Measurements from ENCODE around the gene PARN. TPM values are rescaled to one million over a fixed set of nuclear protein-coding genes. Genes with fewer than 3 reads are reported as not detected.
A peak's percentile ranks its signal among the peaks of the same experiment; 100 is the strongest.

PARN gene
- total RNA-seq, 1 donor from 2014 or later, result 16.8 TPM

DNA sequence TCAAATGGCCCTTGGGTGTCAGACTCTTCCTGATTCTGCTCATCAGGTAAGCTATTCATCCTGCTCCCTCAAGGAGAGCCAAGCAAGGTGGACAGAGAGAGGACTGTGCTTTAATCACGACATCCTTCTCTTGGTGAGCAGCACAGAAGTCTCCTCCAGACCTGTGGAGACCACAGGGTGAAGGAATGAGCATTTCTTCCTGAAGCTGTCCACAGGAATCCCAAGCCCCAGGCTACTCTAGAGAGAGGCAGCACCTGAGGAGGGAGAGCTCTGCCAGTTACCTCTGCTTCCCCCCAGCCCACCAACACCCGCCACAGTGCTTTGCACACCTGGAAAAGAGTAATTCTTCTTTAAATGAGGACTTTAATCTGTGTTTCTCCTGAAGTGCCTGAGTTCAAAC, 100.0 kb downstream of the PARN start:
- Histone ChIP-seq H3K9me3 (replicated peaks) (no peaks in the 10 kb centered on the region), H3K36me3 (no peaks in the 10 kb centered on the region), H3K27ac (replicated peaks) (no peak overlapping the region), H3K27me3 (ENCODE audit: low read depth) (no peaks in the 10 kb centered on the region), H3K4me1 (peaks cover 26% of the 10 kb centered on the region), H3K4me3 (no peak overlapping the region)
- no peak for DNase-seq
- intact Hi-C loops (cut with micrococcal nuclease), result loop anchor here (10.0 kb wide), 2 partner anchors 275 to 605 kb away; partner anchors contain the start of gene ERCC4
- TF ChIP-seq, protein P1, sequence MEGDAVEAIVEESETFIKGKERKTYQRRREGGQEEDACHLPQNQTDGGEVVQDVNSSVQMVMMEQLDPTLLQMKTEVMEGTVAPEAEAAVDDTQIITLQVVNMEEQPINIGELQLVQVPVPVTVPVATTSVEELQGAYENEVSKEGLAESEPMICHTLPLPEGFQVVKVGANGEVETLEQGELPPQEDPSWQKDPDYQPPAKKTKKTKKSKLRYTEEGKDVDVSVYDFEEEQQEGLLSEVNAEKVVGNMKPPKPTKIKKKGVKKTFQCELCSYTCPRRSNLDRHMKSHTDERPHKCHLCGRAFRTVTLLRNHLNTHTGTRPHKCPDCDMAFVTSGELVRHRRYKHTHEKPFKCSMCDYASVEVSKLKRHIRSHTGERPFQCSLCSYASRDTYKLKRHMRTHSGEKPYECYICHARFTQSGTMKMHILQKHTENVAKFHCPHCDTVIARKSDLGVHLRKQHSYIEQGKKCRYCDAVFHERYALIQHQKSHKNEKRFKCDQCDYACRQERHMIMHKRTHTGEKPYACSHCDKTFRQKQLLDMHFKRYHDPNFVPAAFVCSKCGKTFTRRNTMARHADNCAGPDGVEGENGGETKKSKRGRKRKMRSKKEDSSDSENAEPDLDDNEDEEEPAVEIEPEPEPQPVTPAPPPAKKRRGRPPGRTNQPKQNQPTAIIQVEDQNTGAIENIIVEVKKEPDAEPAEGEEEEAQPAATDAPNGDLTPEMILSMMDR (IDR thresholded peaks at IDR 0.05; ENCODE audit: borderline replicate concordance), result no peak

DNA sequence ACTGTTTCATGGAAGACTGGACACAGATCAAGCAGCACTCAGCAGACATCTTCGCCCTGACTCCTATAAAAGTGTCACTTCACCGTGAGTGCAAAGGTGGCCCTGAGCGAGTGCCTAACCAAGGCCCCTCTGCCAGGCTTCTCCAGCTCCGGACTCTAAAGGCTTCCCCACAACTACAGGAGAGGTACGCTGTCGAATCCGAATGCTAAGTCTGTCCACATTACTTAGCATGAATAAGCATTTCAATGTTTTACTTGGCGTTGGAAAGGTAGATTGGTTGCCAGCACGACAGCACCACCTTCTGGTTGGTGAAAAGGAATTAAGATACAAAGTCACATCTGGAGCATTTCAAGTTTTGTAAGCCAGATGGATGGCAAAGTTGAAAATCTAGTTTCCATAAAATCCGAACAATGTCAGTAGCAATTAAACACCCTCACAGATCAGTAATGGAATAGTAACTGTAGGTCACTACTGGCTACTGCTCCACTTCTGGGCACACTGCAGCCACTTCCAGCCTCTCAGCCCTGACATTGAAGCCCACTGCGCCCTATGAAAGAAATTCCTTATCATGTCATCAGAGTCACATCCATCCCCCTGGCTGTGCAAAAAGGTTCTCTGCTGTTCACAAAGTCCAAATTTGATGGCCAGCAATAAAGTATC, 100.9 kb downstream of the PARN start:
- H3K27me3 ChIP-seq (ENCODE audit: low read depth), result no peaks in the 10 kb centered on the region
- no peaks in the 10 kb centered on the region for H3K36me3 ChIP-seq
- no peaks in the 10 kb centered on the region for H3K9me3 ChIP-seq (replicated peaks)
- H3K4me1 ChIP-seq, result peaks cover 26% of the 10 kb centered on the region
- intact Hi-C loops (cut with micrococcal nuclease), result no loop called here
- peak overlapping the region; percentile 44 for H3K4me3 ChIP-seq
- peak overlapping the region; percentile 67 for H3K27ac ChIP-seq (replicated peaks)
- peak; percentile 63 for DNase-seq
- TF ChIP-seq, protein P1 (IDR thresholded peaks at IDR 0.05; ENCODE audit: borderline replicate concordance), result peak; percentile 80

DNA sequence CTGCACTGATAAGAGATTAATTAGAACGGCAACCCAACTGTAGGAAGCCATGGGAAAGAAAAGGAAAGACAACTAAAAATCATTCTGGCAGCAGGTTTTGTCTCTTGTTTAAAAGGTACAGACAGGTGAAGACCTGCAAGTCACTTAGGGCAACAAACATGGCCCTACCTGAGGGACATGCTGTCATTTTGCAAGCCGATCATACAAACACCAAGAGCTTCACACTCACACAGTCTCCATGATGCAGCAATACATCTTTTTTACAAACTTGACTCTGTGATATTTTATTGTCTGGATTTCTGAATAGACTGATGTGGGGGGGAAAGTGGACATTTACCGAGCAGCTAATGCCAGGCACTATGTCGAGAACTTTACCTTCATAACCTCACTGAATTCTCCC, 101.8 kb downstream of the PARN start:
- Histone ChIP-seq H3K27ac (replicated peaks) (no peak overlapping the region), H3K4me3 (no peak overlapping the region)
- TF ChIP-seq, protein P1 (IDR thresholded peaks at IDR 0.05; ENCODE audit: borderline replicate concordance), result no peak

DNA sequence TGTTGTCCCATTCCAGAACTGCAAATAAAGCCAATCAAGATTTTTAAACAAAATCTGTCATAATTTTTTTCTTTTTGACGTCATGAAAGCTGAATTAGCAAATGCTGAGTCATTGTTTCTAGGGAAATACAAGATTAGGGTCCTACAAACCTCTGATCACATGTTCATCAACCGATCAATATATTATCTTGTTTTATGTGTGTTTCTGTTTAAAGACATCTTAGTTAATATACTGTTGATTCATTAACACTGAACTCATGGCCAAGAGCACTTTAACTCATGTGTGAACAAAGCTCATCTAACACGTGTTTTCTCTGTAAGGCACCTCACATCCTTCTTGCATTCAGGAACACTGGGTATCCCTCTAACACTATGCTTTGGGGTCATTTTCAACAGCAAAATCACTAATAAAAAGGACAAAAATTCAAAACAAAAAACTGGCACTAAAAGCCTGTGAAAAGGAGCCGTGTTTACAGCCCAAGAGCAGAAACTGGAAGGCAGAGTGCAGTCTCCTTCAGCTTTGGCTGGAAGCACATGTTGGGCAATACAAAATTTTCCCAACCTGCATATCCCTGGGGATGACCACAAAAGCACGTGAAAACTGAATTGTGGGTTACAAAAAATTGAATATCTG, 102.5 kb downstream of the PARN start:
- Histone ChIP-seq H3K27me3 (ENCODE audit: low read depth) (no peaks in the 10 kb centered on the region), H3K4me1 (peaks cover 29% of the 10 kb centered on the region), H3K36me3 (no peaks in the 10 kb centered on the region), H3K9me3 (replicated peaks) (no peaks in the 10 kb centered on the region), H3K4me3 (no peak overlapping the region), H3K27ac (replicated peaks) (peak overlapping the region; percentile 13)
- no peak for DNase-seq
- TF ChIP-seq, protein P1 (IDR thresholded peaks at IDR 0.05; ENCODE audit: borderline replicate concordance), result no peak
- intact Hi-C loops (cut with micrococcal nuclease), result no loop called here

More for the DNA sequence above, 101.8 kb downstream of the PARN start:
- Histone ChIP-seq H3K4me1 (peaks cover 29% of the 10 kb centered on the region), H3K27me3 (ENCODE audit: low read depth) (no peaks in the 10 kb centered on the region), H3K36me3 (no peaks in the 10 kb centered on the region), H3K9me3 (replicated peaks) (no peaks in the 10 kb centered on the region)
- intact Hi-C loops (cut with micrococcal nuclease), result no loop called here
- no peak for DNase-seq

DNA sequence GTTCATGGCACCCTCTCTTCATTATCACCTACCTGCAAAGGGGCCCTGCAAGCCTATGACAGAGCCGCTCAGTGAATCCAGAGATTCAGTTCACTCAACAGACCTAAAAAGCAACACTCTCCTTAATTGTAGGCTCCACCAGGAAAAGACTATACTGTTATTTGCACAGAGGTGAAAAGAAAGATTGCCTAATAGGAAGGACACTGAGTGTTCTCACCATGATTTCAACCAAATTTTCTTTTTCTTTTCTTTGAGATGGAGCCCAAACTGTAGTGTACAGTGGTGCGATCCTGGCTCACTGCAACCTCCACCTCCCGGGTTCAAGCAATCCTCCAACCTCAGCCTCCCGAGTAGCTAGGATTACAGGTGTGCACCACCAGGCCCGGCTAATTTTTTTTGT, 104.5 kb downstream of the PARN start:
- TF ChIP-seq, protein P1 (IDR thresholded peaks at IDR 0.05; ENCODE audit: borderline replicate concordance), result no peak
- H3K4me1 ChIP-seq, result peaks cover 29% of the 10 kb centered on the region
- no peak for DNase-seq

More for the DNA sequence above, 104.5 kb downstream of the PARN start:
- no peaks in the 10 kb centered on the region for H3K27me3 ChIP-seq (ENCODE audit: low read depth)
- no peaks in the 10 kb centered on the region for H3K36me3 ChIP-seq
- no peaks in the 10 kb centered on the region for H3K9me3 ChIP-seq (replicated peaks)
- intact Hi-C loops (cut with micrococcal nuclease), result no loop called here
- H3K27ac ChIP-seq (replicated peaks), result no peak overlapping the region
- H3K4me3 ChIP-seq, result no peak overlapping the region
